HG03378 (cell line): ENCODE measurements around the gene SEPTIN3.
"Not testable (repeated sequence)": the region's sequence is repeated elsewhere in the genome, so short reads cannot be mapped to it uniquely, and the experiment has no call there.

ENCODE experiments used
- ATAC-seq: cut with Tn5 transposase; IDR thresholded peaks from one replicate; pipeline ENCODE4 v1.9.1; 2021; ENCODE audit warnings: mild to moderate bottlenecking, moderate library complexity; ENCODE audit not compliant: unreplicated experiment

The SEPTIN3 gene

DNA sequence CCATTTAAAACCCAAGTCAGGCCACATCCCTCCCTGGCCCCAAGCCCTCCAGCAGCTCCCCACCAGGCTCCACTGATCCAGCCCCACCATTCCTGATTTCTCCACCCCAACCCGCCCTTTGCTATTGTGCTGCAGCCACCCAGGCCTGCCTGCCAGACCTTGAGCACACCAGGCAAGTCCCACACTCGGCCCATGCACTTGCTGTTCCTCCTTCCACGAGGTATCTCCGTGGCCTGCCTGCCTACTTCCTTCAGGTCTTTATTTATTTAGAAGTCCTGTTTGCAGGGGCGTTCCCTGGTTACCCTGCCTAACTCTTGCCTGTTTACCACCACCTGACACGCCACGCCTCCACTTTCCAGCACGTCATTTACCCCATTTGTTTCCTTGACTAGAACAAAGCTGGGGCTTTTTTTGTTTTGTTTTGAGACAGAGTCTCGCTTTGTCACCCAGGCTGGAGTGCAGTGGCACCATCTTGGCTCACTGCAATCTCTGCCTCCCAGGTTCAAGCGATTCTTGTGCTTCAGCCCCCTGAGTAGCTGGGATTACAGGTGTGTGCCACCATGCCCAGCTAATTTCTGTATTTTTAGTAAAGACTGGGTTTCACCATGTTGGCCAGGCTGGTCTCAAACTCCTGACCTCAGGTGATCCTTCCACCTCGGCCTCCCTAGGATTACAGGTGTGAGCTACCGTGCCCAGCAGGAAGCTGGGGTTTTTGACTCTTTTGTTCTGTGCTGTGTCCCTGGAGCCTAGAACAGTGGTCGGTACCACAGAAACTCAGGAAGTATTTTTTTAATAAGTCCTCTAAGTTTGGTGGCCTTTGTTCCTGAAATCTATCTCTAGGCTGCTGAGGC, 29.0 kb upstream of the SEPTIN3 start:
- ATAC-seq, result peak; percentile 56

DNA sequence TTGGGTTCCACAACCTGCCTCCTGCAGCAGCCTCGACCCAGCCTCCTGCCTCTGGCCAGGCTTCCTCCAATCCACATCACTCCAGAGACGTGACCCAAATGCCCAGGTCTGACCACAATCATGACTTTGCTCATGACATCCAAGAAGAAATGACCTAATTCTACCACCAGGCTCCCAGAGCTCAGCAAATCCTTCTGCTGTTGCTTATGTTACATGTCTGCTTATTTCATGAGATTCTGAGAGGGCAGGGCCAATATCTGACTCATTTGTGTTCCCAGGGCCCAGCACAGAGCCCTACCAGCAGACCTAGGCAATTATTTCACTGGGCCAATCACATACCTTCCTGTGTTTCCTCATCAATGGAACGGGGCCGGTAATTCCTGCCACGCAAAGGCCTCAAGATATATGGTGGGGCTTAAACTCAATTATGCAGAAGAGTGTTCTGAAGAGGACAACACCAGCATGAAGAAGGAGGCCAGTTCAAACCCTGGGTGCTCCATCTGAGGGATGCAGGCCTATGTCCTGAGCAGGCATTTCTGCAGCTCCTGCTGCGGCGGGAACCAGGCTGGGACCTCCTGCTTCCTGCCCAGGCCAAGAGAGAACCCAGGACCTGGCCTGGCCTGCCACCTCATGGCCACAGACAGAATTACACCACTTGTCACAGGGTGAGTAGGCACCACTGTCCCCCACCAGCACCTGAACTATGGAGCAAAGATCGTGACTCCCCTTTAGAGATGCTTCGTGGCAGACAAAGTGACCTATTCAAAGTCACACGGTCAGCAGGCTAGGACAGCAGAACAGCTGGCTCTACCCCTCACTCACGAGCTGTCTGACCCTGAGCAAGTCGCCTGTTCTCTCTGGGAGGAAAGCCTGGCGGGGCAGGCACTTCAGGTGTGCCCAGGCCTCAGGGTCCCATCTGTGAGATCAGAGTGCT, 28.1 kb upstream of the SEPTIN3 start:
- peak; percentile 28 for ATAC-seq

DNA sequence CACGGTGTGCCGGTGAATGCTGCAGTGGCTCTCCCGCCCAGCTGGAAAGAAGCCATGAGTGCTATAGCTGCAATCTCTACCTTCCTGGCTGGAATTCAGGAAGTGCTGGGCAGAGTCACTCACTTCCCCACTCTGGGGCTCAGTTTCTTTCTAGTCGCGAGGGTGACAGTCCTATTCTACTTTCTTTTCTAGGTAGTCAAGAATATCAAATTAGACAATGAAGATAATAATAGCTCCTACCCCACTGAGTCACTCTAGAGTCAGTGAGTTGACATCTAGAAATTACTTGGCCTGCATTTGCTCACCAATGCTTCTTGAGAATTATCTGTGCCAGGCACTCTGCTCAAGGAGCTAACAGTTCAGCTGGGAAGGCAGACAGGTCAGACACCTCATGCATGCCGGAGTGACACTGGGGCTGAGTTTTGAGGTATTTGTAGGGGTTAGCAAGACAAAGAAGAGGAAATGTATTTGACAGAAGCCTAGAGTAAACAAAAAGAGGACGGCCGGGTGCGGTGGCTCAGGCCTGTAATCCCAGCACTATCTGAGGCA, 25.5 kb upstream of the SEPTIN3 start:
- ATAC-seq, result no peak

DNA sequence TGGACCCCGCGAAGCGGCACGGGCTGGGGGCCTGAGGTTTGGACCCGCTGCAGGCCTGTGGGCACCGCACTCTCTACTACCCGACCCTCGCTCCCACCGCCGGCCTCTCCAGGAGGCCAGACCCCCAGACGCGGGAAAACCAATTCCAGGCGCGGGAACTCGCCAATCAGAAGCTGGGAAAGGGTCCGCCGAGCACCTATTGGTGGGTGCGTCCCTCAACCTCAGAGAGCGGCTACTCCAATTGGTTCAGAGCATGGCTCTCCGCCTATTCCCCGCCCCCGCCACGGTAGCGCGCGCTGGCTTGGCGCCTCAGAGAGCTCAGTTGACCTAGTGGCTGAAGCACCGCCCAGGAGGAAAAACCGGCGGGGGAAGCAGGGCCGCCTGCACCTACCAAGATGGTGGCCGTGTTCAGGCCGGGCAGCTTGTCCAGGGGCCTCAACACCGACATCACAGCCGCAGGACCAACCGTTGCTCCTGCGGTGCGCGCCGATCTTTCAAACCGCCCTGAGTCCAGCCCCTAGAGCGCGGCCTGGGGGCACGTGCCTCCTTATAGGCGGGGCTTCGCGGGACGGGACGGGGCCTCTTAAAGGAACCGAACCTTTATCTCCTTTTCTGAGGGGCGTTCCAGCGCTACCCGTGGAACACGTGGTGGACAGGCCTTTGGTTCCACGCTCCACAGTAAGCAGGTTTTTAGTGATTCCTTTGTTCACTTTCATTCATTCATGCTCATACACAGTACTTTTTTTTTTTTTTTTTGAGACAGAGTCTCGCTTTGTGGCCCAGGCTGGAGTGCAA, 22.4 kb upstream of the SEPTIN3 start, which contains the start of gene CENPM:
Gene CENPM (minus strand): TSS at position 524 of the 795 bp plus-strand sequence. CDS start 76 bp downstream, at position 448.
- ATAC-seq, result peak; percentile 66

DNA sequence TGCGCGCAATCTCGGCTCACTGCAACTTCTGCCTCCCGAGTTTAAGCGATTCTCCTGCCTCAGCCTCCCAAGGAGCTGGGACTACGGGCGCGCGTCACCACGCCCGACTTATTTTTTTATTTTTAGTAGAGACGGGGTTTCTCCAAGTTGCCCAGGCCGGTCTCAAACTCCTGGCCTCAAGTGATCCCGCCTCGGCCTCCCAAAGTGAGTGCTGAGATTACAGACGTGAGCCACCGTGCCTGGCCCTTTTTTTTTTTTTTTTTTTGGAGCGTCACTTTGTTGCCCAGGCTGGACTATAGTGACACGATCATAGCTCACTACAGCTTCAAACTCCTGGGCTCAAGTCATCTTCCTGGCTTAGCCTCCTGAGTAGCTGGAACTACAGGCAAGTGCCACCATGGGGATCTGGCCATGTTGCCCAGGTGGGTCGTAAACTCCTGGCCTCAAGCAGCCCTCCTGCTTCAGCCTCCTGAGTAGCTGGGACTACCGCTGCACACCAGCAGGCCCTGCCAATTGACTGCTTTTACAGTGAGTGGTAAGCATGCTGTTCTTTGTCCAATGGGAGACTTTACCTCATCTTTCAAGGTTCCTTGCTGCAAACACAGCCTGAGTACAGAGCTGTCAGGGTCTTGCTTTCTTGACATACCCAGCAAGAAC, 21.7 kb upstream of the SEPTIN3 start:
- ATAC-seq, result no peak

DNA sequence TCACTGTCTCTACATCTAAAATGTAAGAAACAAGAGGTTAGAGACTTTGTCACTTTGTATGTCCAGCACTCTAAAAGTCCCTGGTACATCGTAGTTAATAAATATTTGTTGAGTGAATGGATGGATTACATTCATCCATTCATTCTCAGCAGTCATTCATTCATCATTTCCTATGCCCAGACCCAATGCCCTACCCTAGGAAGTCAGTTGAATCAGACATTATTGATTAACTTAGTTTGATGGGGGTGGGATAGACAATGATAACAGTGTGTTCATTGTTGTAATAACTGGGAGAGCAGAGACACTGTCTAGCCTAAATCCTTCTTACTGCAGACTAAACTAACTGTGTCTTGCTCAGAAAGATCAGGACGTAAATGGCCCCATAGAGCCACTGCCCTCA, 21.1 kb upstream of the SEPTIN3 start:
- ATAC-seq, result no peak

DNA sequence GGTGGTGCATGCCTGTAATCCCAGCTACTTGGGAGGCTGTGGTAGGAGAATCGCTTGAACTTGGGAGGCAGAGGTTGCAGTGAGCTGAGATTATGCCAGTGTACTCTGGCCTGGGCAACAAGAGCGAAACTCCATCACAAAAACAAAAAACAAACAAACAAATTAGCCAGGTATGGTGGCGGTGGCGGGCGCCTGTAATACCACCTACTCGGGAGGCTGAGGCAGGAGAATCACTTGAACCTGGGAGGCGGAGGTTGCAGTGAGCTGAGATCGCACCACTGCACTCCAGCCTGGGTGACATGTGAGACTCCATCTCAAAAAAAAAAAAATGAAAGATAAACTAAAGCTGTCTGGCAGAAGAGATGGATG, 20.3 kb upstream of the SEPTIN3 start:
- ATAC-seq, result not testable (repeated sequence)

DNA sequence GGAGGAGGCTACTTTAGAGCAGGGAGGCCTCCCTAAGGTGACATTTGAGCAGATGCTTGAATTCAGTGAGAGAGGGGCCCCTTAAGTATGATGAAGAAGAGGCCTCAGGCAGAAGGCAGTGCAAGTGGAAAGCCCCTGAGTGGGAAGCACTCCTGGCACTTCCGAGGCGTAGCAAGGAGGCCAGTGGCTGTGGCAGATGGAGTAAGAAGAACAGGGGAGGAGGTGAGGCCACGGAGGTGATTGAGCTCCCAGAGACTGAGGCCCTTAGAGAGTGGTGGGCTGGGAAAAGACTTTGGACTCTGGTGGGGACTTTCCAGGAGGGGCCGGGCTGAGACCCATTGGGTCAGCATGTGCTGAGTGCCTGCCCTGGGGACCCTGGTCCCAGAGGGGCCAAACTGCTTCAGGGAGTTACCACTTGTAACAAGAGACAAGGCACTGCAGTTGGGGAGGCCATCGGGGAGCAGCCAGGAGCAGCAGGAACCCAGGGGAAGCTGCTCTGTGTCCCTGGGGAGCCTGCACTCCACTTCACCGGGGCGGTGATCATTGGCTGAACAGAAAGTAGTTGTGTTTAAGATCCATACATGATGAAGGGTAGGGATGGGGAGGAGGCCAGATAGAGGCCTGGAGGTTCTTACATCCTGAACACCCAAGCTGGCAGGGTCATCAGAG, 19.8 kb upstream of the SEPTIN3 start:
- no peak for ATAC-seq

DNA sequence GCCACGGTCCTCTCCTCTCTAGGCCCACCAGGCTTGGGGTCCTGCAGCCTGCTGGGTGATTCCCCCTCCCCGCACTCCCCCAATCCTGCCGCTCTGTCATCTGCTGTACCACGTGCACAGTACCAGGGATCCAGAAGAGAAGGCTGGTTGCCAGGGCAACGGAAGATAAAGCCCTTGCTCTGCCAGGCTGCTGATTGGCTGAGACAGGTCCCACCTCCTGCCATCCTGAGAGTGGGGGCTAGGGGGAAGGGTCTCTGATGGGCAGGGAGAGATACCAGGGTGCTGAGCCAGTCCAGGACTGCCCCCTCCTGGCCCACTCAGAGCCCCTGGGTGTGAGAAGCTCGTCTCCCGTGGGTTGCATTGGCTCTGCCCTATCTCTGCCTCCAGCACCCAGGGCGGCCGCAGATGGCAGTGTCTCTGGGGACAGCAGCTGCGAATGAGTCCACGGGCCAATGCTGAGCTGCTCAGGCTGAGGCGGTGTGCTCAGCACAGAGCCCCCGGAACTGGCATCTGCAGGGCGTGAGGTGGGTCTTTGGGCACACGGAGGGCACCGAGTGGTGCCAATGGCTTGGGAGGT, 17.3 kb upstream of the SEPTIN3 start, which contains the start of gene SMIM45:
Gene SMIM45 (plus strand): TSS at position 253 of the 577 bp plus-strand sequence.
- no peak for ATAC-seq

DNA sequence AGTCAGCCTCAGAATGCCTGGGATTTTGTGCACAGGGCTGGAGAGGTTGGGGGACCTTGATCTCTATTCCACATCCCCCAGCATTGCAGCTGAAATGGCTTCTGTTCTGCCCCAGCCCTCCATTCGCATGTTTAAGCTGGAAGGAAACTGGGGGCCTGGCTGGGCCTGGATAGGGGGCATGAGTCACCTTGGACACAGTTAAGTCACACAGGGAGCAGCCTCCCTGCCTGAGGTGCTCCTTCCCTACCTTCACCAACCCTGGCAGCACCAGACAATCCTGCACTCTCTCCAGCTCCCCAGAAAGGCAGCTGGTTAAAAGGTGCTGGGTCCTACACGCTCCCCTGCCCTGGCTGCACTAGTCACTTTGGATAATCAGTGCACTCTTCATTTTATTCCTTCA, 16.5 kb upstream of the SEPTIN3 start:
- no peak for ATAC-seq

DNA sequence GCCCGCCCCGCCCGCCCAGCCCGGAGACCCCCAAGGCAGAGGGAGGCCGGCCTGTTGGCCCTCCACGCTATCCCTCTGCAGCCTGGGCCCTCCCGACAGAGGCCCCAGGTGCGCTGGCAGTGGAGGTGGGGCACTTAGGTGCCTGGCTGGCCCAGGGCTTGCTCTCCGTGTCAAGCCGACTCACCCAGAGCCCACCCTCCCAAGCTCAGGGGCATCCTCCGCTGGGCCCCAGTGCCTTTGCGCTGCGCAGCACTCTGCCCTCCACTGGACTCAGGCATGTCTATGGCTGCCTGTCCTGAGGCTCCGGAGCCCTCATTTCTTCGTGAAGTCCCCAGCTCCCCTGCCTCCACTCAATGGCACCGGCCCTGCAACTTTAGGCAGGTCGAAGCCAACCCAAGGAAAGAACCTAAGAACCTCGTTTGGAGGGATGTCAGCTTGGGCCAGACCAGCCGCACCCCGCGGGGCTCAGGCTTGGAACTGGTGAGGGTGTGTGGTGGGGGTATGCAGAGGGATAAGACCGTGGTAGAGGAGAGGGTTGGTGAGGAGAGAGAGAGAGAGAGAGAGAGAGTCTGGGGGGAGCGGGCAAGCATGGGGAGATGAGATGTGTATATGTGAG, 11.2 kb upstream of the SEPTIN3 start:
- ATAC-seq, result no peak

DNA sequence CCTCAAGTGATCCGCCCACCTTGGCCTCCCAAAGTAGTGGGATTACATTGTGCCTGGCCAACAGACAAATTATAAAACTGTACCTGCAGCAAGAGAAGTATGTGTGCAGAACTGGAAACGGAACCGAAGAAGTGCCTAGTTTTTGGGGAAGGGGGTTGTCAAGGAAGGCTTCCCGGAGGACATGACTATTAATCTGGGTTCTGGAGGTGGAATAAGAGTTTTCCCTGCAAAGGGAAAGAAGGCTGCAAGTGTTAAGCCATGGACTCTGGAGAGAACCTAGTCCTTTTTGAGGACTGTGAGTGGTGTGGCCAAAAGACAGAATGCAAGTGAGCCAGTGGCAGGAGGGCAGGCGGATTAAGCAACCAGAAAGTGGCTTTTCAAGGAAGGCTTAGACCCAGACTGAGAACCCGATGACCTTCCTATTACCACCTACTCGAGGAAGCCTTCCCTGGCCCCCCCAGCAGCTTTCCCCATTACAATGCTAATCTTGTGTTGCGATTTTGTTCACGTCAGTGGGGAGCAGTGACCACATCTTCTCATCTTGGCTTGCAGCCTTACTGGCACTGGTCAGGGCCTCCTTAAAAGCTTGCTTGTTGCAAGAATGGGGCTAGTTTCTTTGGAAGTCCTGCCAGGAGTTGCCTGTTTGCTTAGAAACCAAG, 5.7 kb upstream of the SEPTIN3 start:
- ATAC-seq, result no peak

DNA sequence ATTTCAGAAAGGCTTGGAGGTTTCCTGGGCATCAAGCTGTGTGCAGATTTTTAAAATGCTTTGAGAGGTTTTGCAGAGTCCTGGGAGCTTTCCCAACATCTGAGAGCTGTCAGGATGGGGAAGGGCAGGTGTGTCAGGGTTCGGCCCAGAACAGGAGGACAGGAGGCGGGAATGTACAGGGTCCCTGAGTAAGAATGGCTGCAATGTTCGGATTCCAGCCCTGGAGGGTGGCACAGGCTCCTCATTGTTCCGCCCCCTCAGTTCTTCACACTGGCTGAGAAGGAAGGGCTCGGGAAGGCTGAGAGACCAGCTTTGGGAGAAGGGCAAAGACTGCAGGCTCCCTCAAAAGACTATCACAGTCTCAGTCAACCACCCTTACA, 5.1 kb upstream of the SEPTIN3 start:
- ATAC-seq, result no peak

DNA sequence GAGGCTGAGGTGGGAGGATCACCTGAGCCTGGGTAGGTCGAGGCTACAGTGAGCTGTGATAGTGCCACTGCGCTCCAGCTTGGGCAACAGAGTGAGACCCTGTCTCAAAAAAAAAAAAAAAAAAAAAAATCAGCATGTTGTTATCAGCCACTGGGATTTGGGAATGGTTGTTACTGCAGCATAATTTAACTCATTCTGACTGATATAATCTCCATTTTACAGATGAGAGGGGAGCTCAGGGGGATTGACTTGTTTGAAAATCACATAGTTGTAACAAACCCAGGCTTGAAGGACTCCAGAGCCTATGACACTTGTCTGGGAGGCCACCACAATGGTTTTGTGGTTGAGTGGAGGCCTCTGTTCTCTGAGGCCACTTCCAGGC, 3.0 kb upstream of the SEPTIN3 start:
- no peak for ATAC-seq

DNA sequence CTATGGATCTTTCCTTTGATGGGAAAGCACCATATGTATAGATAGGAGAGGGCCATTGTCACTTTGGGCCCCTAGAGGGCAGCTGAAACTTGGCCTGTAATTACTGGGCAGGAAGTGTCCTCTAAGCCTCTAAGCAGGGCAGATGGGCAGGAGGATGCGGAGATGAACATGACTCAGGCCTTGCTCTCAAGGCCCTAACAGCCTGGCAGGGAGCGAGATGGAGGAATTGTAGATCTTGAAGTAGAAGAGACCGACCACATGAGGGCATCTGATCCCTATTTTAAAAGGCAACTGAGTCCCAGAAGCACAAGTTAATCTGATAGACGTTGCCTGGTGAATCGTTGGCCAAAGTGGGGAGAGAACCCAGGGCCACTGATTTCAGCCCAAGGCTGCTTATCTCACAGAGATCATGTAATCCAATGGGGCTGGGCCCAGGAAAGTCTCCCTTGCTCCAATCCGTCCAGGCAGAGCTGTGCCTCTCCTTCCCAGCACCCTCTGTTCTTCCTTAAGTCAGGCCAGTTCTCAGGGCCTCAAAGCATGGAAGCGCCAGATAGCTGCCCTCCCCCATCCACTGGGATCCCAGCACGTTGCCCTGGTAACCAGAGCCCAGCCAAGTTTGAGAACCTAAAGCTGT, 2.5 kb upstream of the SEPTIN3 start:
- no peak for ATAC-seq

DNA sequence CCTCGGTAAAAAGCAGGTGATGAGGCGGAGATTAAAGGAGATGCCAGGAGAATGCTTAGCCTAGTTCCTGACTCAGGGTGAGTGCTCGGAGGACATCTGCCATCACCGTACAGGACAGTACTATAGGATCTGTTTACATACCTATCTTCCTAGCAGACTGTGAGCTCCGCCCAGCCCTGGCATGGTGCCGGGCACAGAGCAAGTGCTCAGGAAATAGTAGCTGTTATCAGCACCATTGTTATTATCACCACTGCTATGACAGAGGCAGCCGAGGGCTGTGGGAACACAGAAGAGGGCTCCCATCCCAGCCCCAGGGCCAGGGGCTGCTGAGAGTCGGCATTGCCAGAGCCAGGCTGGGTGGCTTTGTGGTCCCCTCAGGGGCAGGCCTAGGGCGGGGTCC, 642 bp upstream of the SEPTIN3 start:
- no peak for ATAC-seq

DNA sequence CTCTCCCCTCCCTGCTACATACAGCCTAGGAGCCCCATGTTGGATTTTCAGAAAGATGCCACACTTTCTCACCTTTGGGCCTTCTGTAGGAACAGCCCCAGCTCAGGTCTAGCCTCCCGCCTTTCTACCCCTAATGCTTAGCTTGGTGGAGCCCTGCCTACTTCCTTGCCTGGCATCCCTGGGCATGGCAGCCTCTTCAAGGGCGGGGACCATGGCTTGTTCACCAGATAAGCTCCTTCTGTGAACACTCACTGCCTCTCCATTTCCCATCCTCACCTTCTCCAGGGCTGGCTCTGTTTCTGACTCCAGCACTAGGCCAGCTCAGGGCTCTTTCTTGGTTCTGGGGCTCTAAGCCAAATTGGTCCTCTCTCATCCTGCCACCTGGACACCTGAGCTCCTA, 1.4 kb downstream of the SEPTIN3 start:
- no peak for ATAC-seq

DNA sequence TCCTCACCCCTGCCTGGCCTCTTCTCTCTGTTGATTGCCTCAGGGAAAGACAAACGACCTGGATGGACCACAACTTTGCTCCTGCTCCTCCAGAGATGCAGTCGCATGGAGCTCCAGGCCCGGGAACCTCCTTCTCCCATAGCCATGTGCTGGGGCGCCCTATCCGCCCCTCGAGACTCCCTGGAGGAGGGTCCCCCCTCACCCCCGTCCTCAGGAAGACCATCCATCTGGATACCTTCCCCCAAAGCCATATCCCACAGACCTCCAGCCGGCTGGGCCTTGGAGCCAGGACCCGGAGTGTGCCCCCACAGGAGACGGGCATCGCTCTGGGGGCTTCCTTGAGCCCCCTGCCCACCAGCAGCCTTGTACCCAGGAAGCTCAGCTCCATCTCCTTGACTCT, 2.2 kb downstream of the SEPTIN3 start:
- ATAC-seq, result no peak
